IPS-20b (cell line): ENCODE measurements around the gene ARHGEF6.

Source experiments
- H3K27ac ChIP-seq: one replicate; pipeline ENCODE4 v1.5.1; 2013; ENCODE audit warnings: low read length
- H3K27me3 ChIP-seq: 2 replicates; pipeline ENCODE4 v1.6.1; 2013; ENCODE audit warnings: mild to moderate bottlenecking, low read length, inconsistent platforms; ENCODE audit not compliant: insufficient read depth
- H3K36me3 ChIP-seq: 2 replicates; pipeline ENCODE4 v1.6.1; 2013; ENCODE audit warnings: low read depth, mild to moderate bottlenecking, inconsistent platforms, low read length, moderate library complexity; ENCODE audit not compliant: insufficient read depth
- H3K4me1 ChIP-seq: 2 replicates; pipeline ENCODE4 v1.6.1; 2013; ENCODE audit warnings: mild to moderate bottlenecking, control low read depth, inconsistent platforms, low read length, moderate library complexity; ENCODE audit not compliant: insufficient read depth
- H3K4me3 ChIP-seq: 2 replicates; pipeline ENCODE4 v1.5.1; 2013; ENCODE audit warnings: mild to moderate bottlenecking, low read length, inconsistent platforms
- H3K9ac ChIP-seq: 2 replicates; pipeline ENCODE4 v1.6.1; 2013; ENCODE audit warnings: low read depth, mild to moderate bottlenecking, inconsistent platforms, low read length, moderate library complexity
- H3K9me3 ChIP-seq: 2 replicates; pipeline ENCODE4 v1.6.1; 2013; ENCODE audit warnings: mild to moderate bottlenecking, low read depth, low read length, inconsistent platforms; ENCODE audit not compliant: insufficient read depth

The ARHGEF6 gene

GRCh38 chrX:136712650-136713310 lies 68.0 kb downstream of the ARHGEF6 start:
- no peaks in the 10 kb centered on the region for H3K9me3 ChIP-seq

GRCh38 chrX:136711147-136711546 lies 69.6 kb downstream of the ARHGEF6 start:
- H3K4me3 ChIP-seq, result no peak overlapping the region
- no peaks in the 10 kb centered on the region for H3K36me3 ChIP-seq
- peaks cover 7% of the 10 kb centered on the region; the same call in 1 of the 2 replicates for H3K4me1 ChIP-seq
- H3K27me3 ChIP-seq, result no peaks in the 10 kb centered on the region
- H3K27ac ChIP-seq, result no peak overlapping the region
- no peaks in the 10 kb centered on the region for H3K9me3 ChIP-seq
- no peak overlapping the region for H3K9ac ChIP-seq

More at GRCh38 chrX:136712650-136713310, 68.0 kb downstream of the ARHGEF6 start:
- H3K27me3 ChIP-seq, result no peaks in the 10 kb centered on the region
- peaks cover 7% of the 10 kb centered on the region; the same call in 1 of the 2 replicates for H3K4me1 ChIP-seq
- no peak overlapping the region for H3K9ac ChIP-seq
- H3K27ac ChIP-seq, result no peak overlapping the region
- no peaks in the 10 kb centered on the region for H3K36me3 ChIP-seq
- no peak overlapping the region for H3K4me3 ChIP-seq

GRCh38 chrX:136710325-136710951 lies 70.3 kb downstream of the ARHGEF6 start:
- no peak overlapping the region for H3K9ac ChIP-seq
- H3K27ac ChIP-seq, result no peak overlapping the region
- H3K9me3 ChIP-seq, result no peaks in the 10 kb centered on the region
- H3K4me3 ChIP-seq, result no peak overlapping the region
- H3K36me3 ChIP-seq, result no peaks in the 10 kb centered on the region
- H3K27me3 ChIP-seq, result no peaks in the 10 kb centered on the region
- H3K4me1 ChIP-seq, result peaks cover 7% of the 10 kb centered on the region; the same call in 1 of the 2 replicates

GRCh38 chrX:136708348-136708747 lies 72.4 kb downstream of the ARHGEF6 start:
- Histone ChIP-seq H3K4me1 (peaks cover 7% of the 10 kb centered on the region; the same call in 1 of the 2 replicates), H3K9ac (no peak overlapping the region), H3K36me3 (no peaks in the 10 kb centered on the region), H3K27ac (no peak overlapping the region), H3K9me3 (no peaks in the 10 kb centered on the region), H3K4me3 (no peak overlapping the region), H3K27me3 (no peaks in the 10 kb centered on the region)

GRCh38 chrX:136697156-136697555 lies 83.6 kb downstream of the ARHGEF6 start:
- no peaks in the 10 kb centered on the region for H3K27me3 ChIP-seq
- no peak overlapping the region for H3K27ac ChIP-seq
- no peak overlapping the region for H3K9ac ChIP-seq
- no peaks in the 10 kb centered on the region for H3K36me3 ChIP-seq
- no peaks in the 10 kb centered on the region for H3K4me1 ChIP-seq
- H3K4me3 ChIP-seq, result no peak overlapping the region
- H3K9me3 ChIP-seq, result no peaks in the 10 kb centered on the region

GRCh38 chrX:136694431-136695087 lies 86.2 kb downstream of the ARHGEF6 start:
- Histone ChIP-seq H3K9me3 (no peaks in the 10 kb centered on the region), H3K9ac (peak overlapping the region; percentile 57; the same call in 1 of the 2 replicates), H3K4me3 (0 out of 2 replicates have a peak overlapping the region, but pooled peaks have one; percentile 20), H3K27ac (peak overlapping the region; percentile 20), H3K27me3 (no peaks in the 10 kb centered on the region), H3K36me3 (no peaks in the 10 kb centered on the region), H3K4me1 (peaks cover 5% of the 10 kb centered on the region; the same call in 1 of the 2 replicates)

GRCh38 chrX:136692271-136692670 lies 88.5 kb downstream of the ARHGEF6 start:
- Histone ChIP-seq H3K9ac (no peak overlapping the region), H3K9me3 (no peaks in the 10 kb centered on the region), H3K27ac (no peak overlapping the region), H3K4me1 (peaks cover 12% of the 10 kb centered on the region; the same call in 1 of the 2 replicates), H3K36me3 (no peaks in the 10 kb centered on the region), H3K27me3 (no peaks in the 10 kb centered on the region), H3K4me3 (no peak overlapping the region)

- Histone ChIP-seq H3K9me3 (no peaks in the 10 kb centered on the region), H3K4me3 (no peak overlapping the region), H3K9ac (no peak overlapping the region), H3K27ac (no peak overlapping the region), H3K27me3 (no peaks in the 10 kb centered on the region), H3K4me1 (peaks cover 12% of the 10 kb centered on the region; the same call in 1 of the 2 replicates), H3K36me3 (no peaks in the 10 kb centered on the region)
These were observed 89.5 kb downstream of the ARHGEF6 start for GRCh38 chrX:136691028-136691809.

- Histone ChIP-seq H3K27ac (no peak overlapping the region), H3K9ac (peak overlapping the region; percentile 21; the same call in 1 of the 2 replicates), H3K9me3 (no peaks in the 10 kb centered on the region), H3K27me3 (no peaks in the 10 kb centered on the region), H3K4me3 (no peak overlapping the region), H3K36me3 (no peaks in the 10 kb centered on the region), H3K4me1 (peaks cover 12% of the 10 kb centered on the region; the same call in 1 of the 2 replicates)
These were observed 91.3 kb downstream of the ARHGEF6 start for GRCh38 chrX:136689436-136689835.

GRCh38 chrX:136687457-136687856 lies 93.3 kb downstream of the ARHGEF6 start:
- H3K27ac ChIP-seq, result no peak overlapping the region
- H3K4me3 ChIP-seq, result no peak overlapping the region
- no peak overlapping the region for H3K9ac ChIP-seq
- no peaks in the 10 kb centered on the region for H3K27me3 ChIP-seq
- H3K4me1 ChIP-seq, result peaks cover 12% of the 10 kb centered on the region; the same call in 1 of the 2 replicates
- H3K36me3 ChIP-seq, result no peaks in the 10 kb centered on the region
- H3K9me3 ChIP-seq, result no peaks in the 10 kb centered on the region

- Histone ChIP-seq H3K27me3 (no peaks in the 10 kb centered on the region), H3K9ac (no peak overlapping the region), H3K4me3 (no peak overlapping the region), H3K9me3 (no peaks in the 10 kb centered on the region), H3K27ac (no peak overlapping the region), H3K36me3 (no peaks in the 10 kb centered on the region), H3K4me1 (peaks cover 4% of the 10 kb centered on the region; the same call in 1 of the 2 replicates)
These were observed 96.6 kb downstream of the ARHGEF6 start for GRCh38 chrX:136684120-136684519.
